HEK293 (cell line): ENCODE data around the gene DNAH9.

ENCODE experiments used
- CTCF ChIA-PET: fragments of 350-600 bp; formaldehyde crosslinking; extraction: SDS; loops from one replicate; lab custom pipeline; 2021; ENCODE audit warnings: antibody characterized with exemption; lab: Yijun Ruan, JAX
- POLR2A ChIA-PET: fragments of 300-600 bp; formaldehyde crosslinking; extraction: SDS; loops from one replicate; lab custom pipeline; 2020; ENCODE audit warnings: antibody characterized with exemption, inconsistent platforms; lab: Yijun Ruan, JAX
- H3K27ac ChIP-seq: fragments of 200-500 bp; sonication (Bioruptor generic); 2 replicates; pipeline ENCODE4 v1.5.1; 2014; ENCODE audit warnings: low read depth, low read length, control low read depth, inconsistent platforms; ENCODE audit errors: extremely low read depth
- H3K36me3 ChIP-seq, 2 experiments: fragments of 200-500 bp in 1 of 2; sonication (Bioruptor generic) in 1 of 2; 1 replicate in 1 of 2; 2 replicates in 1 of 2; pipeline ENCODE4 v1.5.1; 2014 to 2017; ENCODE audit warnings: inconsistent platforms in 2 of 2, low read length in 2 of 2; ENCODE audit not compliant: control insufficient read depth in 2 of 2, insufficient read depth in 1 of 2
- H3K4me1 ChIP-seq: fragments of 200-500 bp; sonication (Bioruptor generic); 2 replicates; pipeline ENCODE4 v1.5.1; 2014; ENCODE audit warnings: mild to moderate bottlenecking, low read length, inconsistent platforms; ENCODE audit not compliant: control insufficient read depth, insufficient read depth
- H3K4me3 ChIP-seq: 2 replicates; pipeline ENCODE4 v1.5.1; 2011; ENCODE audit warnings: low read depth, mild to moderate bottlenecking, control low read depth, low read length, moderate library complexity
- H3K9me3 ChIP-seq: fragments of 200-500 bp; sonication (Bioruptor generic); 2 replicates; pipeline ENCODE4 v1.5.1; 2014; ENCODE audit warnings: low read depth, low read length, inconsistent platforms; ENCODE audit not compliant: control insufficient read depth, insufficient read depth
- GLI4 ChIP-seq: fragments of 450-650 bp; formaldehyde crosslinking; IDR thresholded peaks from 2 replicates; pipeline ENCODE4 v1.5.1; 2016; ENCODE audit warnings: missing biosample characterization, missing genetic modification characterization
- GLIS2 ChIP-seq: fragments of 450-650 bp; formaldehyde crosslinking; IDR thresholded peaks from 2 replicates; pipeline ENCODE4 v1.5.1; 2016; ENCODE audit warnings: missing biosample characterization, missing genetic modification characterization
- RBAK ChIP-seq: fragments of 450-650 bp; formaldehyde crosslinking; IDR thresholded peaks from 2 replicates; pipeline ENCODE4 v1.5.1; 2016; ENCODE audit warnings: missing biosample characterization, missing genetic modification characterization
- ZBTB6 ChIP-seq: fragments of 450-650 bp; formaldehyde crosslinking; IDR thresholded peaks from 2 replicates; pipeline ENCODE4 v1.5.1; 2017; ENCODE audit warnings: missing biosample characterization, missing genetic modification characterization
- ZNF175 ChIP-seq: fragments of 450-650 bp; formaldehyde crosslinking; IDR thresholded peaks from 2 replicates; pipeline ENCODE4 v1.5.1; 2016; ENCODE audit warnings: missing biosample characterization, missing genetic modification characterization
- ZNF211 ChIP-seq: fragments of 450-650 bp; formaldehyde crosslinking; IDR thresholded peaks from 2 replicates; pipeline ENCODE4 v1.5.1; 2016; ENCODE audit warnings: low read depth, missing biosample characterization, missing genetic modification characterization
- ZNF214 ChIP-seq: fragments of 450-650 bp; formaldehyde crosslinking; IDR thresholded peaks from 2 replicates; pipeline ENCODE4 v1.5.1; 2017; ENCODE audit warnings: missing biosample characterization, mild to moderate bottlenecking, missing genetic modification characterization, borderline replicate concordance
- ZNF223 ChIP-seq: fragments of 450-650 bp; formaldehyde crosslinking; IDR thresholded peaks from 2 replicates; pipeline ENCODE4 v1.5.1; 2016; ENCODE audit warnings: missing biosample characterization, missing genetic modification characterization
- ZNF280C ChIP-seq: fragments of 450-650 bp; formaldehyde crosslinking; IDR thresholded peaks from 2 replicates; pipeline ENCODE4 v1.5.1; 2016; ENCODE audit warnings: missing biosample characterization, missing genetic modification characterization
- ZNF311 ChIP-seq: fragments of 450-650 bp; formaldehyde crosslinking; IDR thresholded peaks from 2 replicates; pipeline ENCODE4 v1.5.1; 2017; ENCODE audit warnings: missing biosample characterization, missing genetic modification characterization, borderline replicate concordance
- ZNF335 ChIP-seq: fragments of 450-650 bp; formaldehyde crosslinking; conservative IDR thresholded peaks from 2 replicates; pipeline ENCODE4 v1.5.1; 2016; ENCODE audit warnings: missing biosample characterization, missing genetic modification characterization
- ZNF362 ChIP-seq: fragments of 450-650 bp; formaldehyde crosslinking; IDR thresholded peaks from 2 replicates; pipeline ENCODE4 v1.5.1; 2016; ENCODE audit warnings: missing biosample characterization, missing genetic modification characterization
- ZNF423 ChIP-seq: fragments of 450-650 bp; formaldehyde crosslinking; IDR thresholded peaks from 2 replicates; pipeline ENCODE4 v1.5.1; 2016; ENCODE audit warnings: missing biosample characterization, missing genetic modification characterization
- ZNF501 ChIP-seq: fragments of 450-650 bp; formaldehyde crosslinking; IDR thresholded peaks from 2 replicates; pipeline ENCODE4 v1.5.1; 2016; ENCODE audit warnings: missing biosample characterization, missing genetic modification characterization
- ZNF624 ChIP-seq: fragments of 450-650 bp; formaldehyde crosslinking; IDR thresholded peaks from 2 replicates; pipeline ENCODE4 v1.5.1; 2017; ENCODE audit warnings: missing biosample characterization, missing genetic modification characterization
- ZSCAN16 ChIP-seq: fragments of 450-650 bp; formaldehyde crosslinking; IDR thresholded peaks from 2 replicates; pipeline ENCODE4 v1.5.1; 2016; ENCODE audit warnings: missing biosample characterization, missing genetic modification characterization
- ZSCAN23 ChIP-seq: fragments of 450-650 bp; formaldehyde crosslinking; IDR thresholded peaks from 2 replicates; pipeline ENCODE4 v1.5.1; 2016; ENCODE audit warnings: missing biosample characterization, missing genetic modification characterization
- TF ChIP-seq, protein P1 (sequence below): fragments of 450-650 bp; formaldehyde crosslinking; IDR thresholded peaks from 2 replicates; pipeline ENCODE4 v1.5.1; 2016; ENCODE audit warnings: missing biosample characterization, missing genetic modification characterization
- TF ChIP-seq, protein P2 (sequence below): fragments of 450-650 bp; formaldehyde crosslinking; IDR thresholded peaks from 2 replicates; pipeline ENCODE4 v1.5.1; 2016; ENCODE audit warnings: missing biosample characterization, missing genetic modification characterization
- TF ChIP-seq, protein P3 (sequence below): fragments of 450-650 bp; formaldehyde crosslinking; conservative IDR thresholded peaks from 2 replicates; pipeline ENCODE4 v1.5.1; 2016; ENCODE audit warnings: low read depth, missing biosample characterization, missing genetic modification characterization

Gene DNAH9

GRCh38 chr17:11825572-11826209 lies 227.4 kb downstream of the DNAH9 start:
- TF ChIP-seq ZNF214: no peak
- TF ChIP-seq ZNF175 (tag by site-specific recombination): no peak
- no peak for TF ChIP-seq GLI4 (tag by site-specific recombination)
- no peak for TF ChIP-seq ZNF335 (tag by site-specific recombination)
- Histone ChIP-seq H3K36me3 (no peaks in the 10 kb centered on the region), H3K27ac (no peak overlapping the region), H3K9me3 (no peaks in the 10 kb centered on the region), H3K4me3 (no peak overlapping the region), H3K4me1 (no peaks in the 10 kb centered on the region)
- POLR2A ChIA-PET: no interaction called here
- CTCF ChIA-PET: interaction anchor here (0.6 kb wide), 1 partner anchor 81 kb away, joined by 3 read pairs; no protein-coding TSS in a partner anchor

DNA sequence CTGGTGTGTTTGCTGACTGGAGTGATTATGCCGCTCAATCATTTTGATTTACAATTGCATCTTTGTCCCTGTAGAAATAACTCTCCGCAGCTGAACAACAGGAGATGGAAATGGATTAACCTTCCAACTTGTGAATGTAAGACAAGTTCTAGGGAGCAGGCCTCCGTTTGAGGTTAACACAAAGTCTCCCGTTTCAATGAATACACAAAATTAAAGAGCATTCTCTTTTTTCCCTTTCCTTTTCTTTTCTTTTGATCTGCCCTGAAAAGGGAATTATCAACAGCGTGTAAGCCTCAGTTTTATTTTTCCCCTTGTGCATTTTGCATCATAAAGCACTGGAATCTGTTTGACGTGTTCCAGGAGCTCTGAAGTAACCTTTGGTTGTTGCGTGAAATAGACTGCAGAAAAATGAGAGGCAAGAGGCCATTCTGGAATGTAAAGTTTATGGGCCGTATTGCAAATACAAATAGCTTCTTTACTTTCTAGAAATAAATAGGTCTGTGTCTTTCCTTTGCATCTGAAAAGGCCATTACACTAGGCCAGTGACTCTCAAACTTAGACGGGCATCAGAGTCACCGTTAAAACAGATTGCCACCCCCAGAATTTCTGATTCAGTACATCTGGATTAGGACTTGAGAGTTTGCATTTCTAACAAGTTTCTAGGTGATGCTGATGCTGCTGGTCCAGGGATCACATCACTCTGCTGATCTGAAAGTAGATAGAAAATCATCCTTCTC lies 234.3 kb downstream of the DNAH9 start:
- Histone ChIP-seq H3K36me3 (no peaks in the 10 kb centered on the region), H3K4me1 (no peaks in the 10 kb centered on the region), H3K4me3 (no peak overlapping the region), H3K9me3 (no peaks in the 10 kb centered on the region), H3K27ac (no peak overlapping the region)
- no peak for TF ChIP-seq GLI4 (tag by site-specific recombination)
- TF ChIP-seq, protein P1, sequence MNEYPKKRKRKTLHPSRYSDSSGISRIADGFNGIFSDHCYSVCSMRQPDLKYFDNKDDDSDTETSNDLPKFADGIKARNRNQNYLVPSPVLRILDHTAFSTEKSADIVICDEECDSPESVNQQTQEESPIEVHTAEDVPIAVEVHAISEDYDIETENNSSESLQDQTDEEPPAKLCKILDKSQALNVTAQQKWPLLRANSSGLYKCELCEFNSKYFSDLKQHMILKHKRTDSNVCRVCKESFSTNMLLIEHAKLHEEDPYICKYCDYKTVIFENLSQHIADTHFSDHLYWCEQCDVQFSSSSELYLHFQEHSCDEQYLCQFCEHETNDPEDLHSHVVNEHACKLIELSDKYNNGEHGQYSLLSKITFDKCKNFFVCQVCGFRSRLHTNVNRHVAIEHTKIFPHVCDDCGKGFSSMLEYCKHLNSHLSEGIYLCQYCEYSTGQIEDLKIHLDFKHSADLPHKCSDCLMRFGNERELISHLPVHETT (tag by site-specific recombination): no peak
- TF ChIP-seq GLIS2 (tag by site-specific recombination): no peak
- TF ChIP-seq ZNF223: no peak
- TF ChIP-seq, protein P2, sequence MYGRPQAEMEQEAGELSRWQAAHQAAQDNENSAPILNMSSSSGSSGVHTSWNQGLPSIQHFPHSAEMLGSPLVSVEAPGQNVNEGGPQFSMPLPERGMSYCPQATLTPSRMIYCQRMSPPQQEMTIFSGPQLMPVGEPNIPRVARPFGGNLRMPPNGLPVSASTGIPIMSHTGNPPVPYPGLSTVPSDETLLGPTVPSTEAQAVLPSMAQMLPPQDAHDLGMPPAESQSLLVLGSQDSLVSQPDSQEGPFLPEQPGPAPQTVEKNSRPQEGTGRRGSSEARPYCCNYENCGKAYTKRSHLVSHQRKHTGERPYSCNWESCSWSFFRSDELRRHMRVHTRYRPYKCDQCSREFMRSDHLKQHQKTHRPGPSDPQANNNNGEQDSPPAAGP: no peak
- no peak for TF ChIP-seq ZNF211 (tag by site-specific recombination)
- no peak for TF ChIP-seq ZSCAN23 (tag by site-specific recombination)
- no peak for TF ChIP-seq RBAK (tag by site-specific recombination)
- no peak for TF ChIP-seq ZNF423 (tag by site-specific recombination)
- TF ChIP-seq ZBTB6 (tag by site-specific recombination): no peak
- TF ChIP-seq ZNF362 (tag by site-specific recombination): no peak
- ChIA-PET CTCF (interaction anchor here (0.6 to 1.3 kb wide), 2 partner anchors 49 to 1095 kb away, joined by 3 to 4 read pairs; no protein-coding TSS in a partner anchor), POLR2A (no interaction called here)

- Histone ChIP-seq H3K27ac (no peak overlapping the region), H3K36me3 (no peaks in the 10 kb centered on the region), H3K9me3 (no peaks in the 10 kb centered on the region), H3K4me3 (no peak overlapping the region), H3K4me1 (no peaks in the 10 kb centered on the region)
- ChIA-PET CTCF (no interaction called here), POLR2A (no interaction called here)
- TF ChIP-seq ZNF501 (tag by site-specific recombination) (no peak), ZNF280C (tag by site-specific recombination) (no peak), ZNF311 (tag by site-specific recombination) (no peak), ZNF624 (tag by site-specific recombination) (no peak), ZSCAN16 (tag by site-specific recombination) (no peak)
- TF ChIP-seq, protein P3, sequence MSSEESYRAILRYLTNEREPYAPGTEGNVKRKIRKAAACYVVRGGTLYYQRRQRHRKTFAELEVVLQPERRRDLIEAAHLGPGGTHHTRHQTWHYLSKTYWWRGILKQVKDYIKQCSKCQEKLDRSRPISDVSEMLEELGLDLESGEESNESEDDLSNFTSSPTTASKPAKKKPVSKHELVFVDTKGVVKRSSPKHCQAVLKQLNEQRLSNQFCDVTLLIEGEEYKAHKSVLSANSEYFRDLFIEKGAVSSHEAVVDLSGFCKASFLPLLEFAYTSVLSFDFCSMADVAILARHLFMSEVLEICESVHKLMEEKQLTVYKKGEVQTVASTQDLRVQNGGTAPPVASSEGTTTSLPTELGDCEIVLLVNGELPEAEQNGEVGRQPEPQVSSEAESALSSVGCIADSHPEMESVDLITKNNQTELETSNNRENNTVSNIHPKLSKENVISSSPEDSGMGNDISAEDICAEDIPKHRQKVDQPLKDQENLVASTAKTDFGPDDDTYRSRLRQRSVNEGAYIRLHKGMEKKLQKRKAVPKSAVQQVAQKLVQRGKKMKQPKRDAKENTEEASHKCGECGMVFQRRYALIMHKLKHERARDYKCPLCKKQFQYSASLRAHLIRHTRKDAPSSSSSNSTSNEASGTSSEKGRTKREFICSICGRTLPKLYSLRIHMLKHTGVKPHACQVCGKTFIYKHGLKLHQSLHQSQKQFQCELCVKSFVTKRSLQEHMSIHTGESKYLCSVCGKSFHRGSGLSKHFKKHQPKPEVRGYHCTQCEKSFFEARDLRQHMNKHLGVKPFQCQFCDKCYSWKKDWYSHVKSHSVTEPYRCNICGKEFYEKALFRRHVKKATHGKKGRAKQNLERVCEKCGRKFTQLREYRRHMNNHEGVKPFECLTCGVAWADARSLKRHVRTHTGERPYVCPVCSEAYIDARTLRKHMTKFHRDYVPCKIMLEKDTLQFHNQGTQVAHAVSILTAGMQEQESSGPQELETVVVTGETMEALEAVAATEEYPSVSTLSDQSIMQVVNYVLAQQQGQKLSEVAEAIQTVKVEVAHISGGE (tag by site-specific recombination): no peak
Observed at GRCh38 chr17:11836508-11836907, 238.2 kb downstream of the DNAH9 start.
